Measurements from ENCODE around the gene CCNB1.
"Not testable (repeated sequence)": the region's sequence is repeated elsewhere in the genome, so short reads cannot be mapped to it uniquely, and the experiment has no call there.

CCNB1 gene

GRCh38 chr5:69212022-69212421 is 45.1 kb downstream of the CCNB1 start:
- H3K27me3 Mint-ChIP-seq, result no peaks in the 10 kb centered on the region
- H3K4me3 Mint-ChIP-seq, result no peak overlapping the region
- no peak overlapping the region for H3K27ac Mint-ChIP-seq

GRCh38 chr5:69213513-69214215 is 46.7 kb downstream of the CCNB1 start:
- Mint-ChIP-seq H3K9me3 (ENCODE audit: low read depth) (no peaks in the 10 kb centered on the region), H3K27me3 (no peaks in the 10 kb centered on the region), H3K4me1 (ENCODE audit: low read depth) (peaks cover 14% of the 10 kb centered on the region), H3K36me3 (no peaks in the 10 kb centered on the region), H3K27ac (no peak overlapping the region), H3K4me3 (no peak overlapping the region)

More at GRCh38 chr5:69212022-69212421, 45.1 kb downstream of the CCNB1 start:
- H3K9me3 Mint-ChIP-seq (ENCODE audit: low read depth), result no peaks in the 10 kb centered on the region
- no peaks in the 10 kb centered on the region for H3K36me3 Mint-ChIP-seq
- peaks cover 5% of the 10 kb centered on the region for H3K4me1 Mint-ChIP-seq (ENCODE audit: low read depth)

GRCh38 chr5:69217151-69217511 is 50.2 kb downstream of the CCNB1 start:
- H3K27me3 Mint-ChIP-seq, result no peaks in the 10 kb centered on the region
- peak overlapping the region; percentile 96 for H3K27ac Mint-ChIP-seq
- H3K4me1 Mint-ChIP-seq (ENCODE audit: low read depth), result peaks cover 22% of the 10 kb centered on the region
- H3K4me3 Mint-ChIP-seq, result peak overlapping the region; percentile 97
- peaks cover 2% of the 10 kb centered on the region for H3K36me3 Mint-ChIP-seq
- no peaks in the 10 kb centered on the region for H3K9me3 Mint-ChIP-seq (ENCODE audit: low read depth)

GRCh38 chr5:69217548-69218526 is 50.9 kb downstream of the CCNB1 start:
- peaks cover 24% of the 10 kb centered on the region for H3K4me1 Mint-ChIP-seq (ENCODE audit: low read depth)
- H3K9me3 Mint-ChIP-seq (ENCODE audit: low read depth), result no peaks in the 10 kb centered on the region
- H3K27ac Mint-ChIP-seq, result peak overlapping the region; percentile 96
- H3K4me3 Mint-ChIP-seq, result peak overlapping the region; percentile 97
- H3K27me3 Mint-ChIP-seq, result no peaks in the 10 kb centered on the region
- H3K36me3 Mint-ChIP-seq, result peaks cover 3% of the 10 kb centered on the region

GRCh38 chr5:69219939-69220338 is 53.0 kb downstream of the CCNB1 start:
- H3K4me3 Mint-ChIP-seq, result no peak overlapping the region
- no peaks in the 10 kb centered on the region for H3K27me3 Mint-ChIP-seq
- H3K9me3 Mint-ChIP-seq (ENCODE audit: low read depth), result no peaks in the 10 kb centered on the region
- H3K27ac Mint-ChIP-seq, result no peak overlapping the region
- peaks cover 24% of the 10 kb centered on the region for H3K4me1 Mint-ChIP-seq (ENCODE audit: low read depth)
- peaks cover 3% of the 10 kb centered on the region for H3K36me3 Mint-ChIP-seq

GRCh38 chr5:69220371-69220770 is 53.4 kb downstream of the CCNB1 start:
- H3K27me3 Mint-ChIP-seq; H3K27ac Mint-ChIP-seq; H3K36me3 Mint-ChIP-seq; H3K9me3 Mint-ChIP-seq (ENCODE audit: low read depth); H3K4me3 Mint-ChIP-seq: not testable (repeated sequence)
- H3K4me1 Mint-ChIP-seq (ENCODE audit: low read depth), result peaks cover 24% of the 10 kb centered on the region

- H3K27ac Mint-ChIP-seq; H3K4me3 Mint-ChIP-seq; H3K9me3 Mint-ChIP-seq (ENCODE audit: low read depth); H3K36me3 Mint-ChIP-seq; H3K27me3 Mint-ChIP-seq: not testable (repeated sequence)
- H3K4me1 Mint-ChIP-seq (ENCODE audit: low read depth), result peaks cover 24% of the 10 kb centered on the region
Observed at GRCh38 chr5:69220833-69221232, 53.9 kb downstream of the CCNB1 start.

GRCh38 chr5:69224520-69224919 is 57.6 kb downstream of the CCNB1 start:
- H3K4me3 Mint-ChIP-seq, result no peak overlapping the region
- peaks cover 6% of the 10 kb centered on the region for H3K4me1 Mint-ChIP-seq (ENCODE audit: low read depth)
- H3K36me3 Mint-ChIP-seq, result peaks cover 3% of the 10 kb centered on the region
- H3K27me3 Mint-ChIP-seq, result no peaks in the 10 kb centered on the region
- no peak overlapping the region for H3K27ac Mint-ChIP-seq
- no peaks in the 10 kb centered on the region for H3K9me3 Mint-ChIP-seq (ENCODE audit: low read depth)

- peaks cover 3% of the 10 kb centered on the region for H3K36me3 Mint-ChIP-seq
- H3K9me3 Mint-ChIP-seq (ENCODE audit: low read depth), result no peaks in the 10 kb centered on the region
- no peak overlapping the region for H3K4me3 Mint-ChIP-seq
- H3K4me1 Mint-ChIP-seq (ENCODE audit: low read depth), result peaks cover 4% of the 10 kb centered on the region
- H3K27me3 Mint-ChIP-seq, result no peaks in the 10 kb centered on the region
- no peak overlapping the region for H3K27ac Mint-ChIP-seq
Observed at GRCh38 chr5:69225860-69226259, 58.9 kb downstream of the CCNB1 start.
